ENCODE data around the gene WNT7B. TPM values are rescaled to one million over a fixed set of nuclear protein-coding genes. Genes with fewer than 3 reads are reported as not detected.

Gene WNT7B
- polyA plus RNA-seq, 1 of the 3 experiments (the other 2 are of a cell fraction), result 0.13 TPM

DNA sequence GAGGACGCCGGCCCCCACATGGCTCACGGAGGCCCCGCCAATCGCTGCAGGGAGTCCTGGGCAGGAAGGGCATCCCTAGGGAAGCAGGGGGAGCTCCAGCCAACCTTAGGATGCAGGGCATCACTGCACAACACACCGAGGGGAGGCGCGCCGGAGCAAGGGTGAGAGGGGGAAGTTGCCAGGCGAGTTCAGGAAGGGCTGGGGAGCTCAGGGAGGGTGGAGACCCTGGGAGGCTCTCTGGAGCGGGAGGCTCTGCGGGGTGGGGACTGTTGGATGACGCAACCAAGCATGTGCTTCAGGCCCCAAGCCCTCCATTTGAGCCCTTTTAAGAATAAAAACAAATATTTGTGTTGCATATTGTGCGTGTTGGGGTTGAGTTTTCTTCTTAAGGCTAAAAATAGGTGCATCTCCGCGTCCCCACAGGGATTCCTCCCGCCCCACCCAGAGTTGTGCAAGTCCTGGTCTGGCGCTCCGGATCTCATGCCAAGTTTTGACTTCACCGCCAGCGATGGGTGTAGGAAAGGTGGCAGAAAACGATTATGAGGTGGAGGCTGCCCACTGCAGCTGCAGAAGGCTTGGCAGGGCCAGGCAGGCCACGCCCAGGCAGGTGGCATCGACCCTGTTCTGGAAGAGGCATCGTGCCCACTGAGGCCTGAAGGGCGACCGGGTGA lies 65.2 kb downstream of the WNT7B start:
- Histone ChIP-seq H3K9me2 (no peaks in the 10 kb centered on the region), H3K4me3 (ENCODE audit: low read depth in 2 of 2, low read length in 1 of 2) (no peak overlapping the region), H3F3A (replicated peaks; ENCODE audit: insufficient read depth) (no peaks in the 10 kb centered on the region), H3K36me3 (replicated peaks in 1 of 2; ENCODE audit: control insufficient read depth in 1 of 2, insufficient read depth in 2 of 2, low read length in 1 of 2) (no peaks in the 10 kb centered on the region), H2AFZ (ENCODE audit: low read depth) (no peak overlapping the region), H3K4me2 (no peak overlapping the region), H3K9me3 (no peaks in the 10 kb centered on the region), H3K27ac (ENCODE audit: low read depth in 2 of 2, low read length in 1 of 2) (no peak overlapping the region), H3K79me2 (ENCODE audit: insufficient read depth) (no peaks in the 10 kb centered on the region), H3K27me3 (ENCODE audit: insufficient read depth) (no peaks in the 10 kb centered on the region), H3K4me1 (ENCODE audit: control insufficient read depth in 1 of 2, insufficient read depth in 2 of 2, low read depth in 1 of 2, low read length in 1 of 2) (no peaks in the 10 kb centered on the region), H4K20me1 (ENCODE audit: insufficient read depth) (no peaks in the 10 kb centered on the region), H3K9ac (no peak overlapping the region)
- ChIA-PET POLR2A (no interaction called here), CTCF (interaction anchor here (1.0 to 1.2 kb wide), 2 partner anchors 11 to 12 kb away, joined by 3 read pairs; no protein-coding TSS in a partner anchor)
- no peak for DNase-seq
- TF ChIP-seq EP300 (IDR thresholded peaks at IDR 0.05; ENCODE audit: borderline replicate concordance in 1 of 2, low read depth in 1 of 2, low read length in 1 of 2) (no peak), TEAD4 (IDR thresholded peaks at IDR 0.05; ENCODE audit: borderline replicate concordance, insufficient read depth) (no peak), NFIC (IDR thresholded peaks at IDR 0.05; ENCODE audit: borderline replicate concordance) (no peak), RCOR1 (IDR thresholded peaks at IDR 0.05; ENCODE audit: low read length) (no peak), REST (IDR thresholded peaks at IDR 0.05; ENCODE audit: low read depth, low read length) (no peak), GABPA (IDR thresholded peaks at IDR 0.05; ENCODE audit: low read depth) (no peak), USF1 (IDR thresholded peaks at IDR 0.05; ENCODE audit: borderline replicate concordance, low read depth) (no peak), FOXJ3 (CRISPR knock-in tag; IDR thresholded peaks at IDR 0.05) (no peak), GATA2 (CRISPR knock-in tag; IDR thresholded peaks at IDR 0.05) (no peak), JUND (IDR thresholded peaks at IDR 0.05) (no peak), SIN3A (IDR thresholded peaks at IDR 0.05; ENCODE audit: borderline replicate concordance, low read depth, low read length) (no peak)
- TF ChIP-seq, protein P1, sequence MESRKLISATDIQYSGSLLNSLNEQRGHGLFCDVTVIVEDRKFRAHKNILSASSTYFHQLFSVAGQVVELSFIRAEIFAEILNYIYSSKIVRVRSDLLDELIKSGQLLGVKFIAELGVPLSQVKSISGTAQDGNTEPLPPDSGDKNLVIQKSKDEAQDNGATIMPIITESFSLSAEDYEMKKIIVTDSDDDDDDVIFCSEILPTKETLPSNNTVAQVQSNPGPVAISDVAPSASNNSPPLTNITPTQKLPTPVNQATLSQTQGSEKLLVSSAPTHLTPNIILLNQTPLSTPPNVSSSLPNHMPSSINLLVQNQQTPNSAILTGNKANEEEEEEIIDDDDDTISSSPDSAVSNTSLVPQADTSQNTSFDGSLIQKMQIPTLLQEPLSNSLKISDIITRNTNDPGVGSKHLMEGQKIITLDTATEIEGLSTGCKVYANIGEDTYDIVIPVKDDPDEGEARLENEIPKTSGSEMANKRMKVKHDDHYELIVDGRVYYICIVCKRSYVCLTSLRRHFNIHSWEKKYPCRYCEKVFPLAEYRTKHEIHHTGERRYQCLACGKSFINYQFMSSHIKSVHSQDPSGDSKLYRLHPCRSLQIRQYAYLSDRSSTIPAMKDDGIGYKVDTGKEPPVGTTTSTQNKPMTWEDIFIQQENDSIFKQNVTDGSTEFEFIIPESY (IDR thresholded peaks at IDR 0.05; ENCODE audit: borderline replicate concordance, low read depth), result no peak
- 64% methylated on average over 22 of the region's 27 CpGs for WGBS (ENCODE audit: low lambda C conversion rate)
